Glomerular endothelial cell (primary cell): ENCODE measurements around the gene NPC1L1. TPM values are rescaled to one million over a fixed set of nuclear protein-coding genes. Genes with fewer than 3 reads are reported as not detected.

Experiments
- DNase-seq: peaks from one replicate; pipeline ENCODE4 v3.0.0-alpha.2; 2011; ENCODE audit warnings: low read depth, low spot score; ENCODE audit errors: extremely low read depth
- total RNA-seq: library from RNA; depleted of rRNA; stranded (reverse); fragments of >200 nt; gene quantifications from 2 replicates; pipeline ENCODE4 v1.2.3, GENCODE V29; 2015

NPC1L1 gene
- not detected in 2 replicates for total RNA-seq

GRCh38 chr7:44541028-44541869, at the start of gene NPC1L1:
Gene NPC1L1 (minus strand): TSS chr7:44541330. CDS start chr7:44541259, 71 bp downstream.
- DNase-seq = no peak

- no peak for DNase-seq
These were observed 49.8 kb upstream of the NPC1L1 start for GRCh38 chr7:44590910-44591309.

GRCh38 chr7:44587843-44588711, 46.9 kb upstream of the NPC1L1 start:
- peak; percentile 56 for DNase-seq

- DNase-seq = no peak
These were observed 42.2 kb upstream of the NPC1L1 start for GRCh38 chr7:44583146-44583865.

- peak; percentile 75 for DNase-seq
These were observed 40.9 kb upstream of the NPC1L1 start, which contains the start of gene TMED4 for GRCh38 chr7:44581879-44582603. Gene TMED4 (minus strand): TSS chr7:44582231. CDS start chr7:44582206, 25 bp downstream.

GRCh38 chr7:44580945-44581878, 40.1 kb upstream of the NPC1L1 start:
- DNase-seq = no peak

GRCh38 chr7:44576228-44576627, 35.1 kb upstream of the NPC1L1 start:
- no peak for DNase-seq

GRCh38 chr7:44575054-44575453, 33.9 kb upstream of the NPC1L1 start:
- DNase-seq = no peak

GRCh38 chr7:44574287-44574872, 33.2 kb upstream of the NPC1L1 start:
- no peak for DNase-seq

- peak; percentile 65 for DNase-seq
These were observed 32.5 kb upstream of the NPC1L1 start, which contains the start of gene DDX56 for GRCh38 chr7:44573464-44574286. Gene DDX56 (minus strand): TSS chr7:44573908. CDS start chr7:44573895, 13 bp downstream.

GRCh38 chr7:44572771-44573170, 31.6 kb upstream of the NPC1L1 start:
- no peak for DNase-seq

- no peak for DNase-seq
These were observed 28.8 kb upstream of the NPC1L1 start for GRCh38 chr7:44569959-44570358.

GRCh38 chr7:44568771-44569560, 27.8 kb upstream of the NPC1L1 start:
- no peak for DNase-seq

GRCh38 chr7:44567884-44568283, 26.8 kb upstream of the NPC1L1 start:
- DNase-seq = no peak

- DNase-seq = no peak
These were observed 25.6 kb upstream of the NPC1L1 start for GRCh38 chr7:44566680-44567079.

GRCh38 chr7:44565795-44566559, 24.8 kb upstream of the NPC1L1 start:
- DNase-seq = no peak
